ENCODE measurements around the gene FGFR4. TPM values are rescaled to one million over a fixed set of nuclear protein-coding genes. Genes with fewer than 3 reads are reported as not detected.

FGFR4 gene
- total RNA-seq (10 to 100 TPM; 10.1 to 41.6 (median 28.9) TPM), polyA plus RNA-seq (10 to 100 TPM in 2 of 3 donors, 1 to 10 TPM in 1; 5.2 to 23.4 (median 15.4) TPM)
- long read RNA-seq, donor 1, partial matches to known transcripts = 10 of 19 reads
- long read RNA-seq, donor 1, other reads (novel, unspliced or antisense) = 0 of 19 reads
- long read RNA-seq, donor 2, partial matches to known transcripts = 0 of 9 reads
- long read RNA-seq, donor 2, other reads (novel, unspliced or antisense) = 0 of 9 reads

GRCh38 chr5:177086654-177087397 lies at the start of gene FGFR4:
FGFR4 (plus strand) TSS chr5:177086915; CDS start chr5:177089603, 2,688 bp downstream.
- WGBS, 5 donors = 0 to 2% (median 1%) methylated on average over 10 to 66 of the region's 68 CpGs
- Histone ChIP-seq H3K9me3 (no peaks in the 10 kb centered on the region), H3K36me3 (peaks cover 0 to 6% (median 0%) of the 10 kb centered on the region in 6 donors), H3K4me1 (peaks cover 0 to 54% (median 14%) of the 10 kb centered on the region in 6 donors), H3K4me3 (peak within 1 kb of the TSS; percentile 41 to 78 (median 50)), H3K27me3 (replicated peaks in 1 of 7) (peaks cover 0 to 41% (median 0%) of the 10 kb centered on the region in 7 donors), H3K27ac (peak within 1 kb of the TSS in 5 of 8 donors; percentile 50 to 71 (median 60))
- intact Hi-C loops (cut with DNase I; ENCODE audit: low total_unique reads) = no loop called here
- TF ChIP-seq CTCF (IDR thresholded peaks at IDR 0.05 in 8 of 11, conservative IDR thresholded peaks at IDR 0.05 in 3 of 11) (peak; percentile 24 to 83 (median 64)), POLR2A (IDR thresholded peaks at IDR 0.05) (no peak), POLR2AphosphoS5 (IDR thresholded peaks at IDR 0.05) (peak; percentile 7 to 69 (median 67))
- DNase-seq = peak; percentile 91

GRCh38 chr5:177036921-177037320 lies 49.8 kb upstream of the FGFR4 start:
- WGBS, 5 donors = 86 to 95% (median 91%) methylated on average over 5 of the region's 5 CpGs
- peaks cover 0 to 4% (median 0%) of the 10 kb centered on the region in 8 donors for H3K9me3 ChIP-seq
- intact Hi-C loops (cut with DNase I; ENCODE audit: low total_unique reads) = no loop called here
- peaks cover 0 to 63% (median 10%) of the 10 kb centered on the region in 6 donors for H3K36me3 ChIP-seq
- no peak for TF ChIP-seq POLR2A (IDR thresholded peaks at IDR 0.05)
- TF ChIP-seq CTCF (IDR thresholded peaks at IDR 0.05 in 8 of 11, conservative IDR thresholded peaks at IDR 0.05 in 3 of 11) = no peak
- TF ChIP-seq POLR2AphosphoS5 (IDR thresholded peaks at IDR 0.05) = no peak
- peaks cover 0 to 25% (median 3%) of the 10 kb centered on the region in 6 donors for H3K4me1 ChIP-seq
- no peak overlapping the region for H3K27ac ChIP-seq
- no peak overlapping the region for H3K4me3 ChIP-seq
- DNase-seq = no peak
- no peaks in the 10 kb centered on the region for H3K27me3 ChIP-seq (replicated peaks in 1 of 7)

- WGBS, 5 donors = 89 to 94% (median 92%) methylated on average over 3 of the region's 3 CpGs
- H3K36me3 ChIP-seq = peaks cover 0 to 76% (median 45%) of the 10 kb centered on the region in 6 donors
- H3K27me3 ChIP-seq (replicated peaks in 1 of 7) = no peaks in the 10 kb centered on the region
- intact Hi-C loops (cut with DNase I; ENCODE audit: low total_unique reads) = no loop called here
- H3K4me1 ChIP-seq = peaks cover 0 to 22% (median 3%) of the 10 kb centered on the region in 6 donors
- H3K27ac ChIP-seq = no peak overlapping the region
- DNase-seq = no peak
- H3K9me3 ChIP-seq = no peaks in the 10 kb centered on the region
- no peak overlapping the region for H3K4me3 ChIP-seq
- TF ChIP-seq POLR2AphosphoS5 (IDR thresholded peaks at IDR 0.05) = no peak
- TF ChIP-seq POLR2A (IDR thresholded peaks at IDR 0.05) = no peak
- no peak for TF ChIP-seq CTCF (IDR thresholded peaks at IDR 0.05 in 8 of 11, conservative IDR thresholded peaks at IDR 0.05 in 3 of 11)
These were observed 45.8 kb upstream of the FGFR4 start for GRCh38 chr5:177040814-177041420.
